Measurements from ENCODE around the gene JARID2. TPM values are rescaled to one million over a fixed set of nuclear protein-coding genes. Genes with fewer than 3 reads are reported as not detected.
A peak's percentile ranks its signal among the peaks of the same experiment; 100 is the strongest.

Gene JARID2
- polyA plus RNA-seq, 1 donor (not counting 4 experiments of a cell fraction or from before 2014, with no cell fraction given), result 11.0 TPM

- H3K9me3 ChIP-seq (ENCODE audit: control insufficient read depth, low read depth, low read length), result no peaks in the 10 kb centered on the region
- H2AFZ ChIP-seq (ENCODE audit: control insufficient read depth, low read length), result no peak overlapping the region
- H3K9me1 ChIP-seq (ENCODE audit: control insufficient read depth, extremely low read depth, insufficient read depth, low read length), result peaks cover 8% of the 10 kb centered on the region
- H3K4me2 ChIP-seq (ENCODE audit: control insufficient read depth, extremely low read depth, insufficient read depth, low read depth, low read length), result no peak overlapping the region
- no peak overlapping the region for H3K4me3 ChIP-seq (ENCODE audit: control insufficient read depth in 2 of 3, extremely low read depth in 1 of 3, insufficient read depth in 2 of 3, low read depth in 1 of 3, low read length in 3 of 3)
- dilution Hi-C loops (cut with MboI; ENCODE audit: extremely low pct_ligation_motif_present, low sequenced_read_pairs), result no loop called here
- H3K4me1 ChIP-seq (ENCODE audit: control insufficient read depth, extremely low read depth, insufficient read depth, low read length), result peaks cover 33% of the 10 kb centered on the region
- H3K27ac ChIP-seq (ENCODE audit: control insufficient read depth, insufficient read depth, low read length), result no peak overlapping the region
- H4K20me1 ChIP-seq (ENCODE audit: control insufficient read depth, extremely low read depth, insufficient read depth, low read length), result peaks cover 10% of the 10 kb centered on the region
- FAIRE-seq (no peak), DNase-seq (ENCODE audit: low read depth, low spot score) (no peak)
- peaks cover 1 to 5% of the 10 kb centered on the region in 2 experiments for H3K36me3 ChIP-seq (ENCODE audit: control insufficient read depth in 2 of 2, extremely low read depth in 1 of 2, insufficient read depth in 2 of 2, low read length in 2 of 2)
- H3K9ac ChIP-seq (ENCODE audit: control insufficient read depth, extremely low read depth, insufficient read depth, low read length), result no peak overlapping the region
- peaks cover 95% of the 10 kb centered on the region for H3K79me2 ChIP-seq (ENCODE audit: control insufficient read depth, insufficient read depth, low read length)
- no peaks in the 10 kb centered on the region for H3K27me3 ChIP-seq (ENCODE audit: control insufficient read depth, extremely low read depth, insufficient read depth, low read length)
- TF ChIP-seq EZH2 (IDR thresholded peaks at IDR 0.05; ENCODE audit: low read length), result no peak
- TF ChIP-seq CTCF (optimal IDR thresholded peaks at IDR 0.05 in 1 of 3, IDR thresholded peaks at IDR 0.05 in 1 of 3, conservative IDR thresholded peaks at IDR 0.05 in 1 of 3; ENCODE audit: extremely low read depth in 1 of 3, insufficient read depth in 2 of 3, low read length in 3 of 3), result no peak
Observed at GRCh38 chr6:15253203-15254022, 7.5 kb downstream of the JARID2 start.

GRCh38 chr6:15254070-15254975 lies 8.5 kb downstream of the JARID2 start:
- Histone ChIP-seq H3K9me1 (ENCODE audit: control insufficient read depth, extremely low read depth, insufficient read depth, low read length) (peaks cover 8% of the 10 kb centered on the region), H3K36me3 (ENCODE audit: control insufficient read depth in 2 of 2, extremely low read depth in 1 of 2, insufficient read depth in 2 of 2, low read length in 2 of 2) (peaks cover 1 to 5% of the 10 kb centered on the region in 2 experiments), H3K9me3 (ENCODE audit: control insufficient read depth, low read depth, low read length) (no peaks in the 10 kb centered on the region), H3K79me2 (ENCODE audit: control insufficient read depth, insufficient read depth, low read length) (peaks cover 97% of the 10 kb centered on the region), H4K20me1 (ENCODE audit: control insufficient read depth, extremely low read depth, insufficient read depth, low read length) (peaks cover 12% of the 10 kb centered on the region), H2AFZ (ENCODE audit: control insufficient read depth, low read length) (no peak overlapping the region), H3K4me2 (ENCODE audit: control insufficient read depth, extremely low read depth, insufficient read depth, low read depth, low read length) (no peak overlapping the region), H3K4me1 (ENCODE audit: control insufficient read depth, extremely low read depth, insufficient read depth, low read length) (peaks cover 28% of the 10 kb centered on the region), H3K27me3 (ENCODE audit: control insufficient read depth, extremely low read depth, insufficient read depth, low read length) (no peaks in the 10 kb centered on the region), H3K27ac (ENCODE audit: control insufficient read depth, insufficient read depth, low read length) (no peak overlapping the region), H3K9ac (ENCODE audit: control insufficient read depth, extremely low read depth, insufficient read depth, low read length) (no peak overlapping the region), H3K4me3 (ENCODE audit: control insufficient read depth in 2 of 3, extremely low read depth in 1 of 3, insufficient read depth in 2 of 3, low read depth in 1 of 3, low read length in 3 of 3) (no peak overlapping the region)
- FAIRE-seq (no peak), DNase-seq (ENCODE audit: low read depth, low spot score) (no peak)
- TF ChIP-seq EZH2 (IDR thresholded peaks at IDR 0.05; ENCODE audit: low read length), result no peak
- peak; percentile 2 to 35 (median 13) for TF ChIP-seq CTCF (optimal IDR thresholded peaks at IDR 0.05 in 1 of 3, IDR thresholded peaks at IDR 0.05 in 1 of 3, conservative IDR thresholded peaks at IDR 0.05 in 1 of 3; ENCODE audit: extremely low read depth in 1 of 3, insufficient read depth in 2 of 3, low read length in 3 of 3)
- dilution Hi-C loops (cut with MboI; ENCODE audit: extremely low pct_ligation_motif_present, low sequenced_read_pairs), result no loop called here

Data from keratinocyte (primary cell).